Measurements from ENCODE around the gene PCDH9. TPM values are rescaled to one million over a fixed set of nuclear protein-coding genes. Genes with fewer than 3 reads are reported as not detected.

PCDH9 gene
- total RNA-seq, 1 donor from 2014 or later, result 3.7 TPM

DNA sequence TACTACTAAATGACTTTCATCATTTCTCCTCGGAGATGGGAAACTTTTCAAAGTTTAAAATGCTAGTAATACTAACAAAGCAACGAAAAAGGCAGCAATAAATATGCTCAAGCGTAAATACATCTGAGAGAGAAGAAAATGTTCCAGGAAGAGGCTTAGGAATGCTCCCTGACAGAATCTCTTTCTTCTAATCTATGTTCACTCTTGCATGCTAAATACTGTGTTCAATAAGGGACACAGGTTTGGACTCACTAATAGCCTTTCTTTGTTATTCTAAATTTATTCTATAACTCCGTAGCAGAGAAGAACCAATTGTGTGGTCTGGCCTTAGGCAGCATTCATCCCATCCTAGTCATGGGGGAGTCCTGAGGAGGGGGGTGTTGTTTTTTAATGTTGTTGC is 823.0 kb downstream of the PCDH9 start:
- Histone ChIP-seq H3K4me1 (no peaks in the 10 kb centered on the region), H3K9me3 (no peaks in the 10 kb centered on the region), H3K27ac (no peak overlapping the region), H3K27me3 (no peaks in the 10 kb centered on the region), H3K36me3 (no peaks in the 10 kb centered on the region), H3K4me3 (no peak overlapping the region)
- intact Hi-C loops (cut with DNase I), result no loop called here
- TF ChIP-seq, protein P1, sequence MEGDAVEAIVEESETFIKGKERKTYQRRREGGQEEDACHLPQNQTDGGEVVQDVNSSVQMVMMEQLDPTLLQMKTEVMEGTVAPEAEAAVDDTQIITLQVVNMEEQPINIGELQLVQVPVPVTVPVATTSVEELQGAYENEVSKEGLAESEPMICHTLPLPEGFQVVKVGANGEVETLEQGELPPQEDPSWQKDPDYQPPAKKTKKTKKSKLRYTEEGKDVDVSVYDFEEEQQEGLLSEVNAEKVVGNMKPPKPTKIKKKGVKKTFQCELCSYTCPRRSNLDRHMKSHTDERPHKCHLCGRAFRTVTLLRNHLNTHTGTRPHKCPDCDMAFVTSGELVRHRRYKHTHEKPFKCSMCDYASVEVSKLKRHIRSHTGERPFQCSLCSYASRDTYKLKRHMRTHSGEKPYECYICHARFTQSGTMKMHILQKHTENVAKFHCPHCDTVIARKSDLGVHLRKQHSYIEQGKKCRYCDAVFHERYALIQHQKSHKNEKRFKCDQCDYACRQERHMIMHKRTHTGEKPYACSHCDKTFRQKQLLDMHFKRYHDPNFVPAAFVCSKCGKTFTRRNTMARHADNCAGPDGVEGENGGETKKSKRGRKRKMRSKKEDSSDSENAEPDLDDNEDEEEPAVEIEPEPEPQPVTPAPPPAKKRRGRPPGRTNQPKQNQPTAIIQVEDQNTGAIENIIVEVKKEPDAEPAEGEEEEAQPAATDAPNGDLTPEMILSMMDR (IDR thresholded peaks at IDR 0.05), result no peak
- TF ChIP-seq POLR2A (IDR thresholded peaks at IDR 0.05), result no peak
- no peak for TF ChIP-seq POLR2AphosphoS5 (IDR thresholded peaks at IDR 0.05; ENCODE audit: insufficient read depth in 1 of 2, low read depth in 1 of 2)
- DNase-seq (ENCODE audit: extremely low spot score in 2 of 2), result no peak

DNA sequence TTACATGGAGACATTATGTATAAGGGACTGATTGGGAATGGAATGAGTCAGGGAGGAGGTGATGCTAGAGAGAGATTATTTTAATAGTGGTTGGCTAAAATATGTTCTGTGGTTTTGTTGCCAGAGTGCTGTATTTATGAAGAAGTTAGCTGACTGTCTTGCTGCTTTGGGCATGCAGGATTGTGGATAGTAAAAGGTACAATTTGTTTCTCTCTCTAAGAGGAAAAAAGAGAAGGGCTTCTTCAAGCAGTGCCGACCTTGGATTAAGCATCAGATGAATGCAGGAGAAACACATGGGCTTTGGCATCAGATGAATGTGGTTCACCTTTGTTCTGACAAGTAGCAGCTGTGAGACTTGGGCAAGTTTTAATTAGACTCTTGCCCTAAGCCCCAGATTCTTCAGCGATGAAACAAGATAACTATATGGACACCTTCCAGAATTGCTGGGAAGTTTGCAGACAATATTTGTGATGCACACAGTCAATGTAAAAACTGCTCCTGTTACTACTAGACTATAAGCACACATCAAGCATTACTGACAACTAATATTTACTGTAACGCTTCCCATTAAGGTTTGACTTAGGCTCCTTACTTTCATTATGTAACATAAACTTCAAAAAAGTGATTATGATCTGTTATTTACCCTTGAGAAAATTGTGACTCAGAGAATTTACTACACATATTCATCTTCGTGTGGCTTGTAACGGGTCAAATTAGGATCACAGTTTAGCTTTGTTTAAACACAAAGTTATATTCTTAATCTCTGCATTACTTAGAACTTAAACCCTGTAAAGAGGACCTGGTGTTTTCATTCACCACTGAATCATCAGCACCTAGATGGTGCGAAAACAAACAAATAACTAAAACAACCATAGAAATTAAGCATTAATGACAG is 824.0 kb downstream of the PCDH9 start:
- Histone ChIP-seq H3K9me3 (no peaks in the 10 kb centered on the region), H3K4me1 (no peaks in the 10 kb centered on the region), H3K27ac (no peak overlapping the region), H3K27me3 (no peaks in the 10 kb centered on the region), H3K4me3 (no peak overlapping the region), H3K36me3 (no peaks in the 10 kb centered on the region)
- intact Hi-C loops (cut with DNase I), result no loop called here
- TF ChIP-seq POLR2A (IDR thresholded peaks at IDR 0.05), result no peak
- TF ChIP-seq, protein P1 (IDR thresholded peaks at IDR 0.05), result no peak
- no peak for TF ChIP-seq POLR2AphosphoS5 (IDR thresholded peaks at IDR 0.05; ENCODE audit: insufficient read depth in 1 of 2, low read depth in 1 of 2)
- no peak for DNase-seq (ENCODE audit: extremely low spot score in 2 of 2)

GRCh38 chr13:66402546-66402945 is 827.6 kb downstream of the PCDH9 start:
- no peak overlapping the region for H3K4me3 ChIP-seq
- DNase-seq (ENCODE audit: extremely low spot score in 2 of 2), result no peak
- TF ChIP-seq POLR2AphosphoS5 (IDR thresholded peaks at IDR 0.05; ENCODE audit: insufficient read depth in 1 of 2, low read depth in 1 of 2) (no peak), POLR2A (IDR thresholded peaks at IDR 0.05) (no peak)
- TF ChIP-seq, protein P1 (IDR thresholded peaks at IDR 0.05), result no peak
- no peak overlapping the region for H3K27ac ChIP-seq
- no peaks in the 10 kb centered on the region for H3K9me3 ChIP-seq
- H3K36me3 ChIP-seq, result no peaks in the 10 kb centered on the region
- no peaks in the 10 kb centered on the region for H3K27me3 ChIP-seq
- H3K4me1 ChIP-seq, result no peaks in the 10 kb centered on the region
- intact Hi-C loops (cut with DNase I), result no loop called here

DNA sequence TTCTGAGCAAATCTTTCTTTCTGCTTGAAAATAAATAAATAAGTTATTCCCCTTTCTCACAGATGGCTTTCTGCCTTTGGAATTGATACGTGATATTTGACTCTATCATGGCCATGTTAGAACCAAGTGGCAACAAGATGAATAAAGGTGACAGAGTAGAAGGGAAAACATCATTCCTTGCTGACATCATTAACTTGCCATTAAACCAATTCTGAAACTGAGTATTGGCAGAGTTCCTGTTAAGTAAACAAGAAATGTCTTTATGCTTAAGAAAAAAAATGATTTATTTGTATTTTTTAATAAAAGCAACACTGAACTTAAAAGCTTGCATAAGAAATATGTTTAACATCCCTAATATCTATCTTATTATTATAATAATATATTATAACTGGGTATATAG is 828.1 kb downstream of the PCDH9 start:
- DNase-seq (ENCODE audit: extremely low spot score in 2 of 2), result no peak
- Histone ChIP-seq H3K27me3 (no peaks in the 10 kb centered on the region), H3K36me3 (no peaks in the 10 kb centered on the region), H3K9me3 (no peaks in the 10 kb centered on the region), H3K4me1 (no peaks in the 10 kb centered on the region), H3K27ac (no peak overlapping the region), H3K4me3 (no peak overlapping the region)
- no peak for TF ChIP-seq POLR2AphosphoS5 (IDR thresholded peaks at IDR 0.05; ENCODE audit: insufficient read depth in 1 of 2, low read depth in 1 of 2)
- no peak for TF ChIP-seq POLR2A (IDR thresholded peaks at IDR 0.05)
- TF ChIP-seq, protein P1 (IDR thresholded peaks at IDR 0.05), result no peak
- intact Hi-C loops (cut with DNase I), result no loop called here

DNA sequence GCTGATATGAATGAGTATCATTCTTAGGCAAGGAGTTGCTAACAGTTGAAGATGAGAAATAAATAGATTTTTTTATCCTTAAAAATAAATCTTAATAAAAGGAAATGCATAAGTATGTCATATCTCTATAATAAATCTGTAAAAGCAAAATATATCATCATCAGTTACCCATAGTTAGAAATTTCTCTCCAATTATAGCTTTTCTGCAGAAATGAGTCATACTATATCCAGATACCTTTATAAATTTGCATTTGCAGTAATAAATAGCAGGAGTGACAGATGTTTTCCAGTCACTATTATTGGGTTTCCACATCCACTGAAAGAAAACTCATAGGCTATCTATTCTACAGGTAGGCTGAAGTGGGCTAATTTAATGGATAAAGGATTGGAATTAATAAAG is 829.8 kb downstream of the PCDH9 start:
- no peak for DNase-seq (ENCODE audit: extremely low spot score in 2 of 2)
- intact Hi-C loops (cut with DNase I), result no loop called here

More for the DNA sequence above, 829.8 kb downstream of the PCDH9 start:
- H3K27ac ChIP-seq, result no peak overlapping the region
- no peaks in the 10 kb centered on the region for H3K4me1 ChIP-seq
- no peaks in the 10 kb centered on the region for H3K36me3 ChIP-seq
- no peaks in the 10 kb centered on the region for H3K27me3 ChIP-seq
- TF ChIP-seq POLR2AphosphoS5 (IDR thresholded peaks at IDR 0.05; ENCODE audit: insufficient read depth in 1 of 2, low read depth in 1 of 2), result no peak
- TF ChIP-seq, protein P1 (IDR thresholded peaks at IDR 0.05), result no peak
- TF ChIP-seq POLR2A (IDR thresholded peaks at IDR 0.05), result no peak
- no peaks in the 10 kb centered on the region for H3K9me3 ChIP-seq
- no peak overlapping the region for H3K4me3 ChIP-seq
